ENCODE data around the gene SEPTIN7. TPM values are rescaled to one million over a fixed set of nuclear protein-coding genes. Genes with fewer than 3 reads are reported as not detected.

SEPTIN7 gene
- total and polyA plus RNA-seq, 2 of the 4 experiments (the other 2 are of a cell fraction) = 150 to 239 TPM

DNA sequence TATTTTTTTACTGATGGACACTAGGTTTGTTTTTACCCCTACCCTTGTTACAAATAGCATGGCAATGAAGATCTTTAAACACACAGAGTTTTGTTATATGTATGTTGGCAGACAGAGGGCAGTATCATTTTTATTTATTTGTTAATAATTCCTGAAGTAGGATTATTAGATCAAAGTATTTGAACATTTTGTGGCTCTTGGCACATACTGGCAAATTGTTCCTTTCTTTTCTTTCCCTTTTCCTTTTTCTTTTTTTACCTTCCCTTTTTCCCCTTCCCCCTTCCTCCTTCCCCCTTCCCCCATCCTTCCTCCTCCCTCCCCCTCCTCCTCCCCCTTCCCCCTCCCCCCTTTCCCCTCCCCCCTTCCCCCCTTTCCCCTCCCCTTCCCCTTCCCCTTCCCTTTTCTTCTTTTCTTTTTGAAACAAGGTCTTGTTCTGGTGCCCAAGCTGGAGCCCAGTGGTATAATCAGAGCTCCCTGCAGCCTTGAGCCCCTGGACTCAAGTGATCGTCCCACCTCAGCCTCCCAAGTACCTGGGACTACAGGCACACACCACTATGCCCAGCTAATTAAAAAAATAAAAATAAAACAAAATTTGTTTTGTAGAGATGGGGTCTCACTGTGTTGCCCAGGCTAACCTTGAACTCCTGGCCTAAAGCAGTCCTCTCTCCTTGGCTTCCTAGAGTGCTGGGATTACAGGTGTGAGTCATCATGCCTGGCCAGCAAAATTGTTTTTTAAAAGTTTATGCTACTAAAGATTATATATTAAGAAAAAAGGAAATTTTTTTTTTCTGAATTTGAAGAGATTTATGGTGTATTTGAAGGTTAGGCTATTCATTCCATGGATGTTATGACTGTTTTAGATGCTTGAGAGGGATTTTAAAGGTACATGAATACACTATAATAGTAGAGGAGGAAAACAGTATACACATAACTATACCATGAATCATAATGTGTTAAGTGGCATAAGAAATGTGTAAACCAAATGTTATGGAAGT lies 39.3 kb downstream of the SEPTIN7 start:
- no peak overlapping the region for H3K4me3 ChIP-seq (ENCODE audit: insufficient read depth, low read depth, low read length)
- H3K79me1 ChIP-seq (ENCODE audit: low read depth in 1 of 2, low read length in 2 of 2) = peaks cover 12 to 49% of the 10 kb centered on the region in 2 experiments
- peaks cover 11% of the 10 kb centered on the region for H3K36me3 ChIP-seq (ENCODE audit: control insufficient read depth, insufficient read depth, low read length)
- intact Hi-C loops (cut with micrococcal nuclease) = loop anchor here (5.0 kb wide), 1 partner anchor 38 kb away; the partner anchor contains the start of gene SEPTIN7
- peak; percentile 89 for ATAC-seq (ENCODE audit: low read depth)
- TF ChIP-seq RAD21 (IDR thresholded peaks at IDR 0.05; ENCODE audit: low read length) (no peak), FOS (IDR thresholded peaks at IDR 0.05; ENCODE audit: low read depth, low read length) (peak; percentile 46; the same call in 1 of the 2 replicates), RCOR1 (IDR thresholded peaks at IDR 0.05; ENCODE audit: insufficient replicate concordance, low read length) (peak; percentile 54), BHLHE40 (IDR thresholded peaks at IDR 0.05; ENCODE audit: low read depth, low read length) (no peak)
- TF ChIP-seq, protein P1, sequence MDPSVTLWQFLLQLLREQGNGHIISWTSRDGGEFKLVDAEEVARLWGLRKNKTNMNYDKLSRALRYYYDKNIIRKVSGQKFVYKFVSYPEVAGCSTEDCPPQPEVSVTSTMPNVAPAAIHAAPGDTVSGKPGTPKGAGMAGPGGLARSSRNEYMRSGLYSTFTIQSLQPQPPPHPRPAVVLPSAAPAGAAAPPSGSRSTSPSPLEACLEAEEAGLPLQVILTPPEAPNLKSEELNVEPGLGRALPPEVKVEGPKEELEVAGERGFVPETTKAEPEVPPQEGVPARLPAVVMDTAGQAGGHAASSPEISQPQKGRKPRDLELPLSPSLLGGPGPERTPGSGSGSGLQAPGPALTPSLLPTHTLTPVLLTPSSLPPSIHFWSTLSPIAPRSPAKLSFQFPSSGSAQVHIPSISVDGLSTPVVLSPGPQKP (IDR thresholded peaks at IDR 0.05; ENCODE audit: borderline replicate concordance, low read depth, low read length) = no peak
- TF ChIP-seq, protein P2, sequence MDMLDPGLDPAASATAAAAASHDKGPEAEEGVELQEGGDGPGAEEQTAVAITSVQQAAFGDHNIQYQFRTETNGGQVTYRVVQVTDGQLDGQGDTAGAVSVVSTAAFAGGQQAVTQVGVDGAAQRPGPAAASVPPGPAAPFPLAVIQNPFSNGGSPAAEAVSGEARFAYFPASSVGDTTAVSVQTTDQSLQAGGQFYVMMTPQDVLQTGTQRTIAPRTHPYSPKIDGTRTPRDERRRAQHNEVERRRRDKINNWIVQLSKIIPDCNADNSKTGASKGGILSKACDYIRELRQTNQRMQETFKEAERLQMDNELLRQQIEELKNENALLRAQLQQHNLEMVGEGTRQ (IDR thresholded peaks at IDR 0.05; ENCODE audit: low read depth, low read length) = no peak
- peaks cover 11% of the 10 kb centered on the region for H3K9me1 ChIP-seq (ENCODE audit: insufficient read depth, low read length)
- in situ Hi-C loops (cut with MboI; ENCODE audit: low sequenced_read_pairs) = no loop called here
- WGBS, 2 experiments (ENCODE audit: extremely low coverage in 2 of 2, insufficient read length in 1 of 2) = no CpG with 5 or more reads among the region's 1 CpG
- no peaks in the 10 kb centered on the region for H3K9me3 ChIP-seq (ENCODE audit: control insufficient read depth, insufficient read depth, low read length)
- no peak overlapping the region; the same call in 1 of the 2 replicates for H3K14ac ChIP-seq (replicated peaks; ENCODE audit: low read depth, low read length)
- H4K20me1 ChIP-seq (ENCODE audit: insufficient read depth, low read length) = peaks cover 39% of the 10 kb centered on the region
- no peak overlapping the region for H2BK15ac ChIP-seq (ENCODE audit: low read depth, low read length)
- no peak overlapping the region for H2AK9ac ChIP-seq (replicated peaks; ENCODE audit: low read depth, low read length, poor library complexity)
- peak overlapping the region in 1 of 2 experiments; percentile 71; a peak in 2 of 4 replicates for H4K8ac ChIP-seq (ENCODE audit: low read depth in 2 of 2, low read length in 2 of 2)
- 0 out of 2 replicates have a peak overlapping the region, but pooled peaks have one; percentile 17 for H3K56ac ChIP-seq (ENCODE audit: extremely low read depth, insufficient read depth, low read length)
- H3K4me2 ChIP-seq (ENCODE audit: low read depth, low read length) = no peak overlapping the region
- peaks cover 6% of the 10 kb centered on the region for H3K4me1 ChIP-seq (ENCODE audit: control insufficient read depth, insufficient read depth, low read length)
- H2BK120ac ChIP-seq (ENCODE audit: low read depth, low read length) = no peak overlapping the region
- no peak overlapping the region for H4K5ac ChIP-seq (ENCODE audit: low read depth, low read length)
- BruUV-seq (replicated peaks) = no TSS peak
- no peak overlapping the region for H2AFZ ChIP-seq (replicated peaks; ENCODE audit: low read length, poor library complexity)
- ChIA-PET POLR2A (ENCODE audit: unreplicated experiment) (no interaction called here), CTCF (no interaction called here)
- H3K27ac ChIP-seq (ENCODE audit: insufficient read depth, low read length) = peak overlapping the region; percentile 70; the same call in 1 of the 2 replicates
- no peak overlapping the region for H3K23ac ChIP-seq (ENCODE audit: low read depth, low read length)
- DNase-seq = peak; percentile 78
- H4K91ac ChIP-seq (ENCODE audit: insufficient read depth, low read depth, low read length) = peak overlapping the region; percentile 54; the same call in 1 of the 2 replicates
- no peaks in the 10 kb centered on the region for H3K27me3 ChIP-seq (ENCODE audit: control insufficient read depth, insufficient read depth, low read length)
- H2BK5ac ChIP-seq (ENCODE audit: low read depth, low read length, poor library complexity, severe bottlenecking) = peak overlapping the region; percentile 93
- H3K9ac ChIP-seq (ENCODE audit: low read depth, low read length) = no peak overlapping the region
- no peak overlapping the region for H2BK20ac ChIP-seq (ENCODE audit: low read depth, low read length)
- H3K4ac ChIP-seq (ENCODE audit: low read depth, low read length) = peak overlapping the region; percentile 83
- H2AK5ac ChIP-seq (ENCODE audit: low read depth, low read length) = peak overlapping the region; percentile 78; the same call in 1 of the 2 replicates
- dilution Hi-C loops (cut with HindIII; ENCODE audit: low sequenced_read_pairs, unreplicated experiment) = no loop called here
- no peak overlapping the region for H3K18ac ChIP-seq (ENCODE audit: low read depth, low read length)
